Activated B cell treated with CpG ODN at 0.5 μM for 24 hours (primary cell): ENCODE data around the gene RAET1E. TPM values are rescaled to one million over a fixed set of nuclear protein-coding genes. Genes with fewer than 3 reads are reported as not detected.
"Not testable (repeated sequence)": the region's sequence is repeated elsewhere in the genome, so short reads cannot be mapped to it uniquely, and the experiment has no call there.

Experiments used
- ATAC-seq: fragments of 200-7000 bp; cut with Tn5 transposase; one replicate; pipeline ENCODE4 v1.10.0; 2021; ENCODE audit warnings: low read depth, mild to moderate bottlenecking, moderate library complexity
- CTCF ChIA-PET: fragments of 350-600 bp; sonication (Branson Sonifier 250); formaldehyde crosslinking; loops from one replicate; lab custom pipeline; 2021; ENCODE audit warnings: antibody characterized with exemption; lab: Charles Lee
- POLR2A ChIA-PET: fragments of 350-600 bp; sonication (Branson Sonifier 250); formaldehyde crosslinking; loops from one replicate; lab custom pipeline; 2021; ENCODE audit warnings: antibody characterized with exemption; lab: Charles Lee
- DNase-seq: peaks from one replicate; pipeline ENCODE4 v3.0.0; 2022
- H3K27ac Mint-ChIP-seq: one replicate; pipeline ENCODE4 v1.8.0; 2020; ENCODE audit warnings: mixed read lengths
- H3K27me3 Mint-ChIP-seq: one replicate; pipeline ENCODE4 v1.8.0; 2021; ENCODE audit warnings: mixed read lengths
- H3K36me3 Mint-ChIP-seq: one replicate; pipeline ENCODE4 v1.8.0; 2021; ENCODE audit warnings: low read depth, mixed read lengths
- H3K4me1 Mint-ChIP-seq: one replicate; pipeline ENCODE4 v1.8.0; 2021; ENCODE audit warnings: mixed read lengths
- H3K4me3 Mint-ChIP-seq: one replicate; pipeline ENCODE4 v1.8.0; 2020; ENCODE audit warnings: mild to moderate bottlenecking, mixed read lengths
- H3K9me3 Mint-ChIP-seq: one replicate; pipeline ENCODE4 v1.8.0; 2020; ENCODE audit warnings: mixed read lengths
- CTCF ChIP-seq: fragments of 200-600 bp; IDR thresholded peaks from one replicate; pipeline ENCODE4 v1.8.0; 2022; ENCODE audit warnings: antibody characterized with exemption, mild to moderate bottlenecking
- intact Hi-C: fragments of 100-400 bp; cut with micrococcal nuclease; formaldehyde crosslinking; loops from one replicate; pipeline ENCODE4 v1.15.1; 2024
- total RNA-seq: library from RNA; stranded (reverse); gene quantifications from 2 replicates; pipeline ENCODE4 v1.2.3, GENCODE V29; 2022

RAET1E gene
- total RNA-seq, 1 donor from 2014 or later: not detected

- Mint-ChIP-seq H3K27me3 (peaks cover 27% of the 10 kb centered on the region), H3K9me3 (peaks cover 10% of the 10 kb centered on the region), H3K27ac (no peak overlapping the region), H3K36me3 (peaks cover 1% of the 10 kb centered on the region), H3K4me3 (no peak overlapping the region), H3K4me1 (no peaks in the 10 kb centered on the region)
- TF ChIP-seq CTCF: no peak
- ChIA-PET CTCF (no interaction called here), POLR2A (no interaction called here)
- intact Hi-C loops: no loop called here
- ATAC-seq (no peak), DNase-seq (no peak)
Observed at GRCh38 chr6:149910721-149911151, 12.8 kb upstream of the RAET1E start.

GRCh38 chr6:149909701-149910470 lies 12.0 kb upstream of the RAET1E start:
- ChIA-PET CTCF (no interaction called here), POLR2A (no interaction called here)
- H3K36me3 Mint-ChIP-seq: peaks cover 1% of the 10 kb centered on the region
- H3K4me1 Mint-ChIP-seq: no peaks in the 10 kb centered on the region
- no peak for DNase-seq
- no peak for TF ChIP-seq CTCF
- intact Hi-C loops: no loop called here
- ATAC-seq: no peak
- H3K4me3 Mint-ChIP-seq: no peak overlapping the region
- H3K27me3 Mint-ChIP-seq: peaks cover 25% of the 10 kb centered on the region
- H3K9me3 Mint-ChIP-seq: peaks cover 10% of the 10 kb centered on the region
- H3K27ac Mint-ChIP-seq: no peak overlapping the region

- H3K4me1 Mint-ChIP-seq, ATAC-seq, H3K27ac Mint-ChIP-seq, POLR2A ChIA-PET, H3K4me3 Mint-ChIP-seq, DNase-seq, CTCF ChIA-PET, intact Hi-C loops, H3K9me3 Mint-ChIP-seq, H3K36me3 Mint-ChIP-seq: not testable (repeated sequence)
- peaks cover 20% of the 10 kb centered on the region for H3K27me3 Mint-ChIP-seq
Observed at GRCh38 chr6:149908480-149908879, 10.6 kb upstream of the RAET1E start.

GRCh38 chr6:149907317-149907716 lies 9.4 kb upstream of the RAET1E start:
- Mint-ChIP-seq H3K27ac (no peak overlapping the region), H3K9me3 (peaks cover 10% of the 10 kb centered on the region), H3K4me1 (no peaks in the 10 kb centered on the region), H3K36me3 (peaks cover 1% of the 10 kb centered on the region), H3K27me3 (peaks cover 14% of the 10 kb centered on the region), H3K4me3 (no peak overlapping the region)
- CTCF ChIA-PET: no interaction called here
- DNase-seq (no peak), ATAC-seq (no peak)
- no peak for TF ChIP-seq CTCF
- POLR2A ChIA-PET: no interaction called here
- intact Hi-C loops: no loop called here

GRCh38 chr6:149906405-149906804 lies 8.5 kb upstream of the RAET1E start:
- intact Hi-C loops: no loop called here
- no peak for DNase-seq
- no peak overlapping the region for H3K27ac Mint-ChIP-seq
- peaks cover 16% of the 10 kb centered on the region for H3K27me3 Mint-ChIP-seq
- no peaks in the 10 kb centered on the region for H3K4me1 Mint-ChIP-seq
- H3K9me3 Mint-ChIP-seq: peaks cover 10% of the 10 kb centered on the region
- ATAC-seq: no peak
- H3K36me3 Mint-ChIP-seq: peaks cover 1% of the 10 kb centered on the region
- no peak for TF ChIP-seq CTCF
- no peak overlapping the region for H3K4me3 Mint-ChIP-seq
- POLR2A ChIA-PET: no interaction called here
- CTCF ChIA-PET: interaction anchor here (0.6 kb wide), 1 partner anchor 489 kb away, joined by 3 read pairs; no protein-coding TSS in a partner anchor
